ENCODE results near the gene PCDH9.

DNA sequence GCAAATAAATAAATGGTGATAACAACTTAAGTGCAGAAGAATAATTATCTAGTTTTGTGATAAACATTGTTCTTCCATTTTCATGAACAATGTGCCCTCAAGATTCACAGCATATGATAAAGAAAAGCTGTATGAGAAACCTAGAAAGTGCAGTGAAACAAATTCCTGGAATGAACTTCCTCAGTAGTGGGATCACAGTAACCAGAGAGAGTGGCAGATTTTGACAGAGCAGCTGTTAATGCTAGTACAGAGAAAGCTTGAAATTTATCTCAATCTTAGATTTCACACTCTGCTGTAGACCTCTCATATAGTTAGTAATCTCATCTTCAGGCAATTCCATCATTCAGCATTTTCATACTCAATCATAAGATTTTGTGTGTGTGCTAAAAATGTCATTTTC lies 664.9 kb downstream of the PCDH9 start:
- TF ChIP-seq EZH2 (IDR thresholded peaks at IDR 0.05; ENCODE audit: insufficient read depth, poor library complexity, severe bottlenecking) (no peak), EZH2phosphoT487 (IDR thresholded peaks at IDR 0.05; ENCODE audit: insufficient read depth, low read depth) (no peak)
